Stimulated activated CD4-positive, alpha-beta T cell treated with anti-CD3 and anti-CD28 coated beads, Interleukin-12 subunit alpha, Interleukin-12 subunit beta, amount 100 ng/mL, for 4 hours (primary cell): ENCODE data around the gene RBM17.
"Not testable (repeated sequence)": the region's sequence is repeated elsewhere in the genome, so short reads cannot be mapped to it uniquely, and the experiment has no call there.

Experiments used
- DNase-seq: peaks from one replicate; pipeline ENCODE4 v3.0.0-alpha.2; 2020

Gene RBM17

DNA sequence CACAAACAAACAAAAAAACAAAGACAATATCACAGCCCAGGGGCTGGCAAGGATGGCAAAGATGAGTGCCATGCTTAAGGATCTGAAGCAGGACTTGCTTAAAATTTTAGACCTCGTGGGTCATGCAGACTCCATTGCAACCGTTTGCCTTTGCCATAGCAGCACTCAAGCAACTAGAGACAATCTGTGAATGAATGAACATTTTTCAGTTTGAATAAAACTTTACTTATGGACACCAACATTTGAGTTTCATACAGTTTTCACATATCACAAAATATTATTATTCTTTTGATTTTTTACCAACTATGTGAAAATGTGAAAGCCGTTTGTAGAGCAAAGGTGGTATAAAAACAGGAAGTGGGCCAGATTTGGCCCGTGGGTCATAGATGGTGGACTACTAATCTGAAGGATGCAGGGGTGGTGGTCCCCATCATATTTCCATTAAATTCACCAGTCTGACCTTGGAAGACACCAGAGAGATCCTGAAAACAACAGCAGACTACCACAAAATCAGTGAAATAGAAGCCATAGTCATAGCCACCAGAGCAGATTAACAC lies 8.3 kb upstream of the RBM17 start:
- DNase-seq = no peak

- DNase-seq = no peak
Observed at GRCh38 chr10:6082496-6083395, 6.1 kb upstream of the RBM17 start.

DNA sequence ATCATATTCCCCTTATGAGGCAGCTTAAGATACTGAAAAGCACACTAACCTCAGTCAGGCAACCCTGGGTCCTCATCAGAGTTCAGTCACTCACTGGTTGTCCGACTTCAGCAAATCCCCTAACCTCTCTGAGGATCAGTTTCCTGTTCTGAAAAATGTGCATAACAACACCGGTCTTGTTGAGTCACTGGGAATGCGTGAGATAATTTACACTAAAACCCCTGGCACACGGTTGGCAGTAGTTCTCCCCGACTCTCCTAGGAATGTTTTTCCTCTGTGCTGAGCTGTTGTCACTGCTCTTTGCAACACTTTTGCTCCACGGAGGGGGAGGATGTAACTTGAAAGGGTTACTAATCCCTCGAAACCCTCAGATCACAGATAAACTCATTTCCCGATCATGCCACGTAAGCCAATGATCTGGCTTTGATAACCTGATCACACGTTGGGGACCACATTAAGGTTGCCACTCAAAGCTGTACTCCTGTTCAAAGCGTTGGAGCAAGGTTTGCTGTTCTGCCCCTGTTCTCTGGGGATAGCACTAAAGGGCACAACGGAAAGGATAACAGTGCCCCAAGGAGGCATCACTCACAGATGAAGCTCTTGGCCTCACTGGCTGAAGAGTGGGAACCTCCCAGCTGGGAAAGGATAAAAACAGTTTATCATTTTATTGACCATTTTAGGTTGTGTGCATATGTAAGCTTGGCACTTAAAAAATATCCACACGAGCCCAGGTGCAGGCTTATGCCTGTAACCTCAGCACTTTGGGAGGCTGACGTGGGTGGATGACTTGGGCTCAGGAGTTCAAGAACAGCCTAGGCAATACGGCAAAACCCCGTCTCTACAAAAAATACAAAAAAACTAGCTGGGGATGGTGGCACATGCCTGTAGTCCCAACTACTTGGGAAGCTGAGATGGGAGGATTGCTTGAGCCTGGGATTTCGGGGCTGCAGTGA lies 5.0 kb upstream of the RBM17 start:
- DNase-seq = peak; percentile 43

DNA sequence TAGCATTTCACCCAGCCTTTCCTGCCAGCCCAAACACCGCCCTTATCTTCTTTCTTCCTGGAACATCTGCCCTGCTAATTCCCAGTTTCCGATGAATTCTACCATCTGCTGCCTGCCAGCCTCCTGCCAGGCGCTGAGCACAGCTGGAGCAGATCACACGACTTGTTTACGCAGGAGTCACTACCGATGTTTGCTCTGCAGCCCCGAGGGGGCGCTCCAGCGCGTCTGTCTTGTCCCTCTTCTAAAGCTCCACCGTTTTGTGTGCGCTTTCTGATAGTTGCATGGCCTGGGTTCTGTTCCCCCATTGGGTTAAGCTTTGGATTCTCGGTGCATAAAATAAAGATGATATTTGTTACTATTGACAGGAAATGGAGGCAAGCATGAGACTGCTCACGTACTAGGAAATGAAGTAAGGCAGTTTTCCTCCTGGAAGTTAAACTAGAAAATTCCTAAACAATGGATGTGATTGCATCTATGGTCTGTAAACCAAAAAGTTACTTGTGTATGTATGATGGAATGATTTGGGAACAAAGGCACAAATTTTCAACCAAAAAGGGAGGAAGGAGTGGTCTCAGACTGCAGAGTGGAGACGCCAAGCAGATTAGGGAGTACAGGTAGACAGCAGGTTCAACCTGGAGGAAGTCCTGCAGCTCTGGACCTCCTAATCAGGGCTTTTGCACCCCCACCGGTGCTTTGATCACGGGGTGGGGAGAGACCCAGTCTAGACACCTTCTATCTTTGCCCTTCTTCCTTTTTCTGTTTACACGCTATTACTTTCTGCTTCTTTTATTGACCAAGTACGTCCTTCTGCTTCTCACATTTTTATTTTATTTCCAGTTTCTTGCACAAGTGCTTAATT lies 2.2 kb upstream of the RBM17 start:
- peak; percentile 82 for DNase-seq

GRCh38 chr10:6089334-6090219 lies 743 bp downstream of the RBM17 start:
- no peak for DNase-seq

DNA sequence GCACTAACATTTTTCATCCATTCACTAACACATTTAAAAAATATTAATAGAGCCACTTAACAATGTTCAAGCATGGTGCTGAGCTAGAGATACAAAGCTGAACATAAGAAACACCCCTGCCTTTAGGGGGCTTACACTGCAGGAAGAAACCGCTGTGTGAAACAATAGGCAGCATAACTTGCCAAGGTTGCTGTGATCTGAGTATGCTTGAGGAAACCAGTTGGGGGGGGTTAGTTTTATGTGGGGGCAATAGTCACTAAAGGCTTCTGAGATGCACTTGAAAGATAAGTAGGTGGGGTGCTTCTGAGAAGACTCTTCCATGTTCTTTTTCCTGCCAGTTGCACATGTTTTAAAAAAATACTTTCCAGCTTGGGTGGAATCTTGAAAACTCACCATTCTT lies 2.8 kb downstream of the RBM17 start:
- no peak for DNase-seq

GRCh38 chr10:6092731-6093130 lies 3.9 kb downstream of the RBM17 start:
- DNase-seq = no peak

DNA sequence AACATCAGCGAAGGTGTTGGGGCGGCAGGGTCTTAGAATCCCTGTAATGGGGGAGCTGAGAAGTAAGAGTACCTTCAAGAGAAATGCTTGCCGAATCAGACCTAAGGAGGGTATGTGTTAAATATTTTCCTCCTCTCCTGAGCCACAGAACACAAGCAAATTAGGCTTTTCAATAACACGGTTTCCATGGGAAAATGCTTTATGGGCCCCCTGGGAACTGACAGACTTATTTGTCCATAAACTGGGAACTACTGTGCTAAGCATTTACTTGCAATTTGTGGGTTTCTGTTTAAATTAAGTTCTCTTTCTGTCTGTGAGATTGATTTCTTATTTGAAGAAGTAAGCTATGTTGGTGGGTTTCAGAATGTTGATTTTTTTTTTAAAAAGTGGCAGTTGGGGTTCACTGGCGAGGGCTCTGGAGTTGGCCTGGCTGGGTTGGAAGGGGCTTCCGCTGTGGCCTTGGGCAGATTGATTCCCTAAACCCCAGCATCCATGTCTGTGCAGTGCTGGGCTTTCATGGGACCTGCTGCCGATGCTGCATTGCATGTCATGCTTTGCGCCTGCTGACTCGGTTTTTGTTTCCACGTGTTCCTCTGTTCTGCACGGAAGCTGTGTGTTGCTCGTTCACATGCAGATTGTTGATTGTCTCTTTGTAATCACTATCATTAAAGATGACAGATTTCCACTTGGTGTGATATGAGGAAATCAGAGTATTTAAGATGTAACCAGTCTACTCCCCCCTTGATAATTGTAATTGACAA lies 7.2 kb downstream of the RBM17 start:
- DNase-seq = no peak

DNA sequence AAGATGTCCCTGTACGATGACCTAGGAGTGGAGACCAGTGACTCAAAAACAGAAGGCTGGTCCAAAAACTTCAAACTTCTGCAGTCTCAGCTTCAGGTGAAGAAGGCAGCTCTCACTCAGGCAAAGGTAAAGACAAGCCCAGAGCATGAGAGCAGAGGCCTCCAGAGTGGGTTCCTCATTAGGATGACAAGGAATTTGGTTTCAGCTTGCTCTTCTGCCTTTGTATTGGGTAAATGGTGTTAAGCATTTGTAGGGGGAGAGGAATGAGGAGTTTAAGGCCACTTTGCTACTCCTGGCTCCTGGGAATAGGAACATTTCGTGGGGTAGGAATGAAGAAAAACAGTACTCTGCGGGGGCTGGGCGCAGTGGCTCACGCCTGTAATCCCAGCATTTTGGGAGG lies 8.2 kb downstream of the RBM17 start:
- no peak for DNase-seq

DNA sequence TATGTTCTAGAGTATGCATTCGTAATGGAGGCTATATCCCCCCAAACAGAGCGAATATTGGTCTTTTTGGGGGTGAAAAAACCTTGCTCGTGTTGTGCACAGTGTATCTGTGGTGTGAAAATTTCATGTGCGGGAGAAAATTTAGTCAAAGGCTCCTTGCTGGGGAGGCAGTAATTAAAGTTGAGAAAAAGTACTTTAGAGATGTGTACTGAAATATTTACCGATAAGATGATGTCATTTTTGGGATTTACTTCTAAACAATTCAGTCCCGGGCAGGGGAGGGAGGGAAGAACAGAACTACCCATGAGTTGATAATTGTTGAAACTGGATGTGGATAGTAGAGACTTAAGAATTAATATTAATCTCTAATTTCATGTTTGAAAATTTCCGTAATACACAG lies 9.3 kb downstream of the RBM17 start:
- no peak for DNase-seq

DNA sequence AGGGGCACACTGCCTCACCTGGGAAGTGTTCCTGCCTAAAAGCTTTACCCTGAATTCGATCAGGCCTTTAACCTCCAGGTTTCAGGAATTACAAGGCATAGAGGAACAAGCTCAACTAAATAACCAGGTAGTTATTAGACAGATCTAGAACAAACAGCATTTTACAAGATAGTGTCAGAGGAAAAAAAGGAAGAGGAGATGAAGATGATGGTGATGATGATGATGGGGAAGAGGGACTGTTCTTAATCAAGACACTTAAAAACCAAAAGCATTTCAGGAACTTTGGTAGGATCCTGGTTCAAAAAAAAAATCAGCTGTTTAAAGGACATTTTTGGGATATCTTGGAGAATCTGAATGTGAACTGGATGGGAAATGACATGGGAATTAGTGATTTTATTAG lies 11.5 kb downstream of the RBM17 start:
- DNase-seq = no peak

DNA sequence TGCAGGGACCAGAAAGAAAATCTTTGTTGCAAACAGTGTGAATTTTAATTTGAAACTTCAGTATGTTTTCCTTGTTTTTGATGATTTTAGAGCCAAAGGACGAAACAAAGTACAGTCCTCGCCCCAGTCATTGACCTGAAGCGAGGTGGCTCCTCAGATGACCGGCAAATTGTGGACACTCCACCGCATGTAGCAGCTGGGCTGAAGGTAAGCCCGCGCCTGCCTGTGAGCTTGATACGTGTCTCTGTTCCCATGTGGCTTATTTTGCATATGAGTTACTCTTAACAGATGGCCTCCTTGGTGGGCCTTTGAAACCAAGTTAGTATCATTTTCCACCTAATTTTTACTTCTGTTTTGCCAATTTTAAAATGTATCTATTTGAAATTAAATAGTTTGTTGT lies 12.3 kb downstream of the RBM17 start:
- no peak for DNase-seq

- DNase-seq = no peak
Observed at GRCh38 chr10:6102128-6102527, 13.3 kb downstream of the RBM17 start.

- no peak for DNase-seq
Observed at GRCh38 chr10:6103591-6103990, 14.8 kb downstream of the RBM17 start.

DNA sequence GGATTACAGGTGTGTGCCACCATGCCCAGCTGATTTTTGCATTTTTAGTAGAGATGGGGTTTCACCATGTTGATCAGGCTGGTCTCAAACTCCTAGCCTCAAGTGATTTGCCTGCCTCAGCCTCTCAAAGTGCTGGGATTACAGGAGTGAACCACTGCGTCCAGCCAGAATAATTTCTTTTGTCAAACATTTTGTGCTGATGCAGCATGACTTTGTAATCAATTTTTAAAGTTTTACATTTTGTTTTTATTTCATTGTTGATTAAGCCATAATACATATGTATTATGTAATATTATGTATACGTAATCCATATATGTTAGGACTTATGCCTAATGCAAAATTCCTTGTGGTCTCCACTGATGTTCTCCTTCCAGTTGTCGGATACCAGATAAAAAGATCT lies 18.8 kb downstream of the RBM17 start:
- DNase-seq = not testable (repeated sequence)

DNA sequence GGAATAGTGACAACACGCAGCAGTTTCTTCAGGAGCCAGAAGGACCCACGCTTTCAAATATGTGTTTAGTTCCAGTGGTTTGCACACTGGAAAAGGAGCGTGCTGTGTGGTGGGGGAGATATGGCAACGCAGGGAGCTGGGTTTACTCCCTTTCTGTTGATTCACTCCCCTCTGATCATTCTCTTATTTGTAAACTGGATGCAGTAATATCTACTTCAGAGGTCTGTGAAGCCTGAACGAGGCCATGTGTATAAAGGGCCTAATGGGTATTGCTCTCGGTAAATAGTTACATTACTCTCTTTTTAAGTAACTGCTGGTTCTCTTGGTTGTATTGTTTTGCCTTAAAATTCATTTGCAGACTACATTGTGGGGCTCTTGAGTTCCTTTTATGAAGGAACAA lies 19.2 kb downstream of the RBM17 start:
- DNase-seq = no peak

- DNase-seq = no peak
Observed at GRCh38 chr10:6108631-6109443, 20.0 kb downstream of the RBM17 start.

- DNase-seq = no peak
Observed at GRCh38 chr10:6109444-6109775, 20.6 kb downstream of the RBM17 start.

GRCh38 chr10:6110136-6110535 lies 21.3 kb downstream of the RBM17 start:
- DNase-seq = no peak

- no peak for DNase-seq
Observed at GRCh38 chr10:6112893-6113292, 24.1 kb downstream of the RBM17 start.
